ENCODE results near the gene SLC27A6. TPM values are rescaled to one million over a fixed set of nuclear protein-coding genes. Genes with fewer than 3 reads are reported as not detected.

Gene SLC27A6
- total RNA-seq, 4 donors from 2014 or later: 2.1 to 16.8 (median 3.1) TPM; not detected in 1

GRCh38 chr5:129041196-129041881, 76.1 kb downstream of the SLC27A6 start:
- H3K9me3 ChIP-seq: no peaks in the 10 kb centered on the region
- H3K4me1 ChIP-seq: no peaks in the 10 kb centered on the region
- no peaks in the 10 kb centered on the region for H3K27me3 ChIP-seq
- intact Hi-C loops (cut with DNase I; ENCODE audit: low total_unique reads): no loop called here
- H3K4me3 ChIP-seq: no peak overlapping the region
- peak overlapping the region; percentile 8 to 40 for H3K27ac ChIP-seq
- DNase-seq: no peak
- TF ChIP-seq POLR2A (IDR thresholded peaks at IDR 0.05): no peak
- no peak for TF ChIP-seq CTCF (IDR thresholded peaks at IDR 0.05)
- no peaks in the 10 kb centered on the region for H3K36me3 ChIP-seq

GRCh38 chr5:129042306-129042705, 77.0 kb downstream of the SLC27A6 start:
- no peak overlapping the region for H3K4me3 ChIP-seq
- no peaks in the 10 kb centered on the region for H3K27me3 ChIP-seq
- intact Hi-C loops (cut with DNase I; ENCODE audit: low total_unique reads): no loop called here
- no peak for TF ChIP-seq CTCF (IDR thresholded peaks at IDR 0.05)
- no peak for TF ChIP-seq POLR2A (IDR thresholded peaks at IDR 0.05)
- H3K9me3 ChIP-seq: no peaks in the 10 kb centered on the region
- peak overlapping the region in 1 of 2 donors; percentile 8 for H3K27ac ChIP-seq
- DNase-seq: no peak
- no peaks in the 10 kb centered on the region for H3K36me3 ChIP-seq
- no peaks in the 10 kb centered on the region for H3K4me1 ChIP-seq

GRCh38 chr5:129043894-129044293, 78.6 kb downstream of the SLC27A6 start:
- DNase-seq: no peak
- intact Hi-C loops (cut with DNase I; ENCODE audit: low total_unique reads): no loop called here
- Histone ChIP-seq H3K36me3 (no peaks in the 10 kb centered on the region), H3K4me3 (no peak overlapping the region), H3K27ac (no peak overlapping the region), H3K4me1 (no peaks in the 10 kb centered on the region), H3K27me3 (no peaks in the 10 kb centered on the region), H3K9me3 (no peaks in the 10 kb centered on the region)
- TF ChIP-seq CTCF (IDR thresholded peaks at IDR 0.05) (no peak), POLR2A (IDR thresholded peaks at IDR 0.05) (no peak)

GRCh38 chr5:129046151-129046550, 80.9 kb downstream of the SLC27A6 start:
- H3K27ac ChIP-seq: no peak overlapping the region
- no peak for DNase-seq
- TF ChIP-seq CTCF (IDR thresholded peaks at IDR 0.05) (no peak), POLR2A (IDR thresholded peaks at IDR 0.05) (no peak)
- H3K36me3 ChIP-seq: no peaks in the 10 kb centered on the region
- no peaks in the 10 kb centered on the region for H3K4me1 ChIP-seq
- H3K4me3 ChIP-seq: no peak overlapping the region
- intact Hi-C loops (cut with DNase I; ENCODE audit: low total_unique reads): no loop called here
- H3K27me3 ChIP-seq: no peaks in the 10 kb centered on the region
- H3K9me3 ChIP-seq: no peaks in the 10 kb centered on the region

- intact Hi-C loops (cut with DNase I; ENCODE audit: low total_unique reads): no loop called here
- H3K4me1 ChIP-seq: no peaks in the 10 kb centered on the region
- no peak for DNase-seq
- H3K27ac ChIP-seq: no peak overlapping the region
- H3K27me3 ChIP-seq: no peaks in the 10 kb centered on the region
- H3K9me3 ChIP-seq: no peaks in the 10 kb centered on the region
- H3K4me3 ChIP-seq: no peak overlapping the region
- no peaks in the 10 kb centered on the region for H3K36me3 ChIP-seq
- no peak for TF ChIP-seq CTCF (IDR thresholded peaks at IDR 0.05)
- no peak for TF ChIP-seq POLR2A (IDR thresholded peaks at IDR 0.05)
Measured at GRCh38 chr5:129048509-129048908, 83.2 kb downstream of the SLC27A6 start.
